IPS-18c (cell line): ENCODE data around the gene CCSER1.
"Not testable (repeated sequence)": the region's sequence is repeated elsewhere in the genome, so short reads cannot be mapped to it uniquely, and the experiment has no call there.

Source experiments
- H3K4me3 ChIP-seq: 2 replicates; pipeline ENCODE4 v1.7.0; 2013; ENCODE audit warnings: low read depth, mild to moderate bottlenecking, low read length, moderate library complexity; ENCODE audit not compliant: insufficient read depth
- H3K9me3 ChIP-seq: one replicate; pipeline ENCODE4 v1.6.1; 2013; ENCODE audit warnings: mild to moderate bottlenecking, low read length, moderate library complexity; ENCODE audit not compliant: control insufficient read depth, insufficient read depth

Gene CCSER1

DNA sequence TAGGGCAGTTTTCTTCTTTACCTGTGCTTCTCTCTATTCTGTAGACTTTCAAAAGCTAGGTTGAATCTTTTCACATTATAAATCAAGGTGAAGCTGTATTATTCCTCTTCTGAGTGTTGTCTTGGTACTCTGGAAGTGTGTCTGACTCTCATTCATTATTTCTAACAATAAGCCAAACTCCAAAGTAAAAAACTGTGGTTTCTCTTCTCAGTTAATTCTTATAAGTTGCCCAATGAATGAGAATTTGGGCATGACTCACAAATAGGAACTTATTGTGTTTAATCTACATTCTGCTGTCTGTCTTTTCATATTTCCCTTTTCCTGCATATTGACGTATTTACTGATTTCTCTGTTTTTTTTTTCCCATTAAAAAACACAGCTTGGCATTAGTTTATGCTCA lies 714.5 kb downstream of the CCSER1 start:
- H3K4me3 ChIP-seq = no peak overlapping the region
- no peaks in the 10 kb centered on the region for H3K9me3 ChIP-seq

DNA sequence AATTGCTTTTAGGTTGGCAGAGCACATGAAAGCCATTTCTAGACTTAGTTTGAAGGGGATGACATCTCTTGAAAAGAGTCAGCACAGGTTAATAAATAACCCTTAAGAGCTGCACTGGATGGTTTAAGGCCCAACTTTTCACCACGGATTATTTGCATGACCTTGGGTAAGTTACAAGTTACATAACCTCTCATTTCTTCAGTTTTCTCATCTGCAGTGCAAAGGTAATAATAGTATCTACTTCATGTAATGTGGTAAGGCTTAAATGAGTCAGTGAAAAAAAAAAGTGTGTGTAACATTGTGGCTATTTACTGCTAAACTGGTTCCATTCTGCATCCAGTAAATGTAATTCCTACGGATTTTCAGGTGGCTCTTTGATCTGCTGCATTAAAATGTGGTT lies 715.8 kb downstream of the CCSER1 start:
- H3K4me3 ChIP-seq = no peak overlapping the region
- H3K9me3 ChIP-seq = no peaks in the 10 kb centered on the region

DNA sequence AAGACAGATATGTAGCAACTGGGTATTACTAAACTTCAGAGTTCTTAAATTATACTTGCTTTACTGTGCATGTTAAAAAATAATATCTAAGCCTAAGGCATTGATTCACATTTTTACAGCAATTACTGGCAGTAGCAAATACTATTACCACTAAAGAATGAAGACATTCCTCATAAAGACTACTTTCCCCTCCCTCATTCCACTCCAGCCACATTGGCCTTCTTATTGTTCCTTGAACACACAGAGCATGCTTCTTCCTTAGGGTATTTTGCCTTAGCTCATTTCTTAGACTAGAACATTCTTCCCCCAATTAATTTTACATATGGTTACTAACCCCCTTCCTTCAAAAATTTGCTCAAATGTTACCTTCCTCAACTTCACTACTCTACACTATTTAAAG lies 717.0 kb downstream of the CCSER1 start:
- Histone ChIP-seq H3K9me3 (peaks cover 2% of the 10 kb centered on the region), H3K4me3 (no peak overlapping the region)

DNA sequence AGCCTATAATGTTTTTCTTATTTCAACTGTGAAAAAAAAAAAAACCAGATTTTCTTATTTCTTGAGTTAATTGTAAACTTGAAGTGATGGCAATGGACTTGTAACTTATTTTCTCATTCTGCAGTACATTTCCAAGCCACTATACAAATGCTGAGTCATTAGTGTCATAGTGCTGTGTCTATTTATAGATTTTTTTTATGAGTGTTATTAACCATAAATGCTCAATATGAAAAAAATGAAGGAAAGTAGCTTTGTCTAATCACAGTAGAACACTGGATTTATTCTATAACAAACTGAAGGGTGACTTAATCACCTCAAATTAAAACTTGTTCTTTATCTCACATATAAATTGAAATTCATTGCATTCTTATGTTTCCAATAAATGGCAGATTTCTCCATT lies 718.6 kb downstream of the CCSER1 start:
- H3K9me3 ChIP-seq = peaks cover 6% of the 10 kb centered on the region
- H3K4me3 ChIP-seq = no peak overlapping the region

DNA sequence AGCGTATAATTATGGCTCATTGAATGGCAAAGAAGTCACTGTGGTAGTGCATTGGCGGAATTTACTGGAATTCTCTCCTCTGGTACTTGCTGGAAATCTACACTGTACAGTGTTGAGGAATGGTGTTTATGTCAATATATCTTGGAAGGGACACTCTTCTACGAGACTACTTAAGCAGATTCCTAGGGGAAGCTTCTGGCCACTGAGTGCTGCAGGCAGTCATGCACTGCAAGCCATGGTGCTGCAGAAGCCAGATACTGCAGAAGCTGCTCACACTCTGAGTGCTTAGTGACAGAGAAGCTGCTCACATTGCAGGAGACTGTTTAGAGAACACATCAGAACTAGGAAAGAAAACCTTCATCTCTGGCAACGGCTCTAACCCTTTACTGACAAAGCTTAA lies 725.0 kb downstream of the CCSER1 start:
- Histone ChIP-seq H3K9me3 (peaks cover 6% of the 10 kb centered on the region), H3K4me3 (no peak overlapping the region)

DNA sequence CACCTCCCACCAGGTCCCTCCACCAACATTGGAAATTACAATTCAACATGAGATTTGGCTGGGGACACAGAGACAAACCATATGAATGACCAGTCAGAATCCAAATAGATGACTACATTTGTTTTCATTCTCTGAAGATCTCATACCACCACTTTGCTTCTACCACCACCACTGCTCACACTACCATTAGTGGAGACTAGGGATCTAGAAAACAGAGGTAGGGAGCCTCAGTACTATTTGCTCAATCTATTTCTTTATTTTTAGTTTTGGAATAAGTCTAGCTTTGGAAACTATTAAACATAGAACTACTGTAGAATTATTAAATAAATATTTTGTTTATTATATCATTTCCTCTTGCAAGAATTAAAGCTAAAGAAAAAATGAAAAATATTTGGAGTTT lies 727.9 kb downstream of the CCSER1 start:
- no peaks in the 10 kb centered on the region for H3K9me3 ChIP-seq
- no peak overlapping the region for H3K4me3 ChIP-seq

DNA sequence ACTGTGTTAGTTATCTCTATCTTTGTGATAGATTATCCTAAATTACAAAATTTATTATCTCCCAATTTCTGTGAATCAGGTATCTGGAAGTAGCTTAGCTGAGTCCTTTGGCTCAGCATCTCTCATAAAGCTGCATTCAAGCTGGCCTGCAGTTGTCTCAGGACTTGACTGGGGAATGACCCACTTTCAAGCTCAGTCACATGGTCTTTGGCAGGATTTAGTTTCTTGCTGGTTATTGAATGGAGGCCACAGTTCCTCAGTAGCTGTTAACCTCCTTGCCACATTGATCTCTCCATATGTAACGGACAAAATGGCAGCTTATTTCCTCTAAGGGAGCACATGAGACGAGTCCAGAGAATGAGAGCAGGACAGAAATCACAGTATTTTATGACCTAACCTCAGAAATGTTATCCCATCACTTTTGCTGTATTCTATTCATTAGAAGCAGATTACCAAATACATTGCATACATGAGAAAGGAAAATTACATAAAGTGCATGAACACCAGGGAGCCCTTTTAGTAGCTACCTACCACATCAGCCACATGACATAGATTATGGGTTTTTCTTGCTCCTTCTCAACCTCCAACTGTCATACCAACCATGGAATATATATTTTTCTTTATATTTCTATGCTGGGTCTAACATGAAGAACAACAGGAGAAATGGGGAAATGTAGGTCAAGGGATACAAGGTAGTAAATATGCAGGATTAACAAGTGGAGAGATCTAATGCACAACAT lies 730.1 kb downstream of the CCSER1 start:
- Histone ChIP-seq H3K4me3 (no peak overlapping the region), H3K9me3 (no peaks in the 10 kb centered on the region)

DNA sequence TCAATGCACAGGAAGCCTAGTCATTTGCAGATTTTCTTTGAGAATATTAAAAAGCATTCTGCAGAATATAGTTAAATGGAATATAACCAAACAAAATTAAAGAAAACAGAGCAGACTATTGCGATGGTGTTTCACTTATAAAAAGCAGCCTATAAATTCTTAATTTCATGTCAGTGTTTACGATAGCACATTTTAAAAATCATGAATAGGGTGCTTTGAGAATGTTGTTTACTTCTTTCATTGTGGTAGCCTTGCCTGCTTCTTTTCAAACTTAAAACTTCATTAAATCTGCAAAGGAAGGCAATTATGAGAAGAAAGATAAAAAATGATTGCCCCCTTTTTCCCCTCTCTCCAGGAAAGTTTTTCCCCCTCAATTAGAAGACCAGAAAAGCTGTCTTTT lies 748.6 kb downstream of the CCSER1 start:
- no peaks in the 10 kb centered on the region for H3K9me3 ChIP-seq
- H3K4me3 ChIP-seq = no peak overlapping the region

DNA sequence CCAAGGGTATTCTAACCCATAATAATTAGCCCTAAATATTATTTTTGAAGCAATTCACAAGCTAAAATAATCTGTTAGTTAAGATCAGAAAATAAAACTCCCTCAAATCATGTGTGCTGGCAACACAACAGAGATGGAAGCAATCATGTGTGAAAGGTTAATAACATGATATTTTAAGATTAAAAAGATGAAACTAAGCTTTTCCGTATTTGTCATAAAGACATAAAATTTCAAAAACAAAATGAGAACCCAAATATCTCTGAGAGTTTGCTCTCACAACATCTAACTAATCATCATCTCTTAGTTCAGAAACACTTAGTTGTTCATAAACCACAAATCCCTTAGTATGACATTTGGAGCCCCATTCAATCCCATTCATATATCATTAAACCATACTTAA lies 749.1 kb downstream of the CCSER1 start:
- Histone ChIP-seq H3K4me3 (no peak overlapping the region), H3K9me3 (no peaks in the 10 kb centered on the region)

DNA sequence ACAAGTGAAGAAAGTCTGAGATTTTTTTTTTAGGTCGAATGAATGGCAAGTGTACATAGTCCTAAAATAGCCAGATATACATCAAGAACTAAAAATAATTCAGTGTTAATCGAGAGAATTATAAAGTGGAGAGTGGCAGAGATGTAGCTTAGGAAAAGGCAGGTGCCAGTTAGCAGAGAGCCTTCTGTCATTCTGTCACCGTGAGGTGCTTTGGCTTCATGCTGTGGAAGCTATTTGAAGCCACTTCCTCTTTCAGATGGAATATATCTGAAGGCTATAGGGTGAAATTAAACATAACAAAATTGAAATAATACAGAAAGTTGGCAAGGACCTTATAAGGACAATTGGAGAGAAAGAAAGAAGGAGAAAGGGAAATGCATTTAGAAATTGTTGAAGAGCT lies 756.3 kb downstream of the CCSER1 start:
- Histone ChIP-seq H3K4me3 (no peak overlapping the region), H3K9me3 (no peaks in the 10 kb centered on the region)

DNA sequence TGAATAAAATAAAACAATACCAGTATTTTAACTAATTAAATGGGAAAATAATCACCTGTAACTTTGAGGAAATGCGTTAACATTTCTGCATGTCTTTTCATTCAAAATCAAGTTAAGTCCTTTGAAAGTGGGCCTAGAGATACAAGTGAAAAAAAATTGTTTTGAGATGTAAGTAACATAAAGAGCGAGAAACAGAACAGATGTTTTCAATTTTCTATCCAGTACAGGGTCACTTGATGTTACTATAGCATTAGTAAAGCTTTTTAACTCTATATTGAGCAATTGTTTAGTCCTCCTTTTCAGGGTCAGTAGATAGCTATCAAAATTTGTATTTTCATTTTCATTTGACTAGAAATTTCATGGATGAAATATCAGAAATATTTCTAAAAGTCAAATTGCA lies 761.4 kb downstream of the CCSER1 start:
- H3K9me3 ChIP-seq = no peaks in the 10 kb centered on the region
- no peak overlapping the region for H3K4me3 ChIP-seq

DNA sequence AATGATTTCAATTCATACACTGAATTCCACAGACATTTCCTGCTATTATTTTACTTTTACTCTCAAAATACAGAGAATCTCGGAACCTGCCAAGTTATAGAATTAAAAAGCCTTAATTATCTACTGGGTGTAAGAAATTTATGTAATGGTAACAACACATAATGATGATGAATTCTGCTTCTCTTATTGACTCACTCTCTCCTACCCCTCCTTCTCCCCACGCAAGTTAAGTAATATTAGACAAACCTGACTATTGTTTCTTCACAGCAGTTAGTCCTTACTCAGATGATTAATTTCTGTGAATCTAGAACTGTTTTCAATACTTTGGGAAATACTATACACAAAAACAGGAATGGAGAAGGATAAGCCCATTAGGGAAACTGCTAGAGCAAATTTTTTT lies 762.0 kb downstream of the CCSER1 start:
- H3K4me3 ChIP-seq = no peak overlapping the region

DNA sequence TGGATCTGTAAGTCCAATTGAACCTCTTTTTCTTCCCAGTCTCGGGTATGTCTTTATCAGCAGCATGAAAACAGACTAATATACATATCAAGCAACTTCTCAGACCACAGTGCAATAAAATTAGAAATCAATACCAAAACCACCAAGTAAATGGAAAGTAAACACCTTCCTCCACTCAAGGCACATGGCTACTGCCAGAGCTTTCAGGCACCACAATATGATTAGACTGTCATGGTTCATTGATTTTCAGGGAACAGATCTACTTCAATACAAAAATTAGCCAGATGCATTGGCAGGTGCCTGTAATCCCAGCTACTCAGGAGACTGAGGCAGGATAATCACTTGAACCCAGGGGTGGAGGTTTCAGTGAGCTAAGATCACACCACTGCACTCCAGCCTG lies 776.2 kb downstream of the CCSER1 start:
- H3K4me3 ChIP-seq, H3K9me3 ChIP-seq: not testable (repeated sequence)

More for the DNA sequence above, 762.0 kb downstream of the CCSER1 start:
- no peaks in the 10 kb centered on the region for H3K9me3 ChIP-seq

DNA sequence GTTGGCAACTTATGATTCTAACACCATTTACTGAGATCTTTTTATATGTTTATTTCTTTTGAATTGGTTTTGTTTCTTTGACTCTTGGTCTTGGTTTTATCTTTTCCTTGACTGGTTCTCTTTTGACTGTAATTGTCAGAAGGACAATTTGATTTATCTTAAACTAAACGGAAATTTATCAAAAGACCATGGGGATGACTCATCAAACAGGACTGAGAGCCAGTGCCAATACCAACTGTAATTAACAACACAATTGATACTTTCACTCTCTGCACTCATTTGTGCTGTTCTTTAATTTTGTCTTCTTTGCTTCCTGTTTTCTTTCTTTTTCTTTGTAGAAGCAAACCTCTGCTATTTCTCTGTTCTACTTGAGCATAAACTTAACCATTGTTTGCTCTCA lies 776.8 kb downstream of the CCSER1 start:
- H3K4me3 ChIP-seq = no peak overlapping the region
- H3K9me3 ChIP-seq = no peaks in the 10 kb centered on the region

DNA sequence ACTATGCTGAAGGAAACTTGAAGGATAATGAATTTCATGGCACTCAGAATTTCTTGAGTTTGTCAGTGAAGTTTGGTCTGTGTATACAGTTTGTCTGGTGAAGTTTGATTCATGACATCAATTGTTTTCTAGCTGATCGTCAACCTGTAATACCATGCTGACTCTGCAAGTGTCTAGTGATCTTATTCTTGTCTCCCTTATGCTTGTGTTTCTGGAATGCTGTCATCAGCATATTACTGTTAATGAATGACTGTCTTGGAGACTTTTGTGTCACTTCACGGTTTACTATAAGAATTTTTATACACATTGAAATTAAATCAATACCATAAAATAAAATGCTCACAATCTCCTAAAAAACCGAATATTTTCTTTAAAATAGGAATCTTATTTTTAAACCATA lies 779.0 kb downstream of the CCSER1 start:
- H3K9me3 ChIP-seq = no peaks in the 10 kb centered on the region
- no peak overlapping the region for H3K4me3 ChIP-seq

DNA sequence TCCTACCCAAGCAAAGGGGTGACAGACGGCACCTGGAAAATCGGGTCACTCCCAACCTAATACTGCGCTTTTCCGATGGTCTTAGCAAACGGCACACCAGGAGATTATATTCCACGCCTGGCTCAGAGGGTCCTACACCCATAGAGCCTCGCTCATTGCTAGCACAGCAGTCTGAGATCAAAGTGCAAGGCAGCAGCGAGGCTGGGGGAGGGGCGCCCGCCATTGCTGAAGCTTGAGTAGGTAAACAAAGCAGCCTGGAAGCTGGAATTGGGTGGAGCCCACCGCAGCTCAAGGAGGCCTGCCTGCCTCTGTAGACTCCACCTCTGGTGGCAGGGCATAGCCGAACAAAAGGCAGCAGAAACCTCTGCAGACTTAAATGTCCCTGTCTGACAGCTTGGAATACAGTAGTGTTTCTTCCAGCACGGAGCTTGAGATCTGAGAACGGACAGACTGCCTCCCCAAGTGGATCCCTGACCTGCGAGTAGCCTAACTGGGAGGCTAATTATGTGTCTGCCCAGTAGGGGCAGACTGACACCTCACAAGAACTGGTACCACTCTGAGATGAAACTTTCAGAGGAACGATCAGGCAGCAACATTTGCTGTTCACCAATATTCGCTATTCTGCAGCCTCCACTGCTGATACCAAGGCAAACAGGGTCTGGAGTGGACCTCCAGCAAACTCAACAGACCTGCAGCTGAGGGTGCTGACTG lies 784.7 kb downstream of the CCSER1 start:
- H3K4me3 ChIP-seq, H3K9me3 ChIP-seq: not testable (repeated sequence)

DNA sequence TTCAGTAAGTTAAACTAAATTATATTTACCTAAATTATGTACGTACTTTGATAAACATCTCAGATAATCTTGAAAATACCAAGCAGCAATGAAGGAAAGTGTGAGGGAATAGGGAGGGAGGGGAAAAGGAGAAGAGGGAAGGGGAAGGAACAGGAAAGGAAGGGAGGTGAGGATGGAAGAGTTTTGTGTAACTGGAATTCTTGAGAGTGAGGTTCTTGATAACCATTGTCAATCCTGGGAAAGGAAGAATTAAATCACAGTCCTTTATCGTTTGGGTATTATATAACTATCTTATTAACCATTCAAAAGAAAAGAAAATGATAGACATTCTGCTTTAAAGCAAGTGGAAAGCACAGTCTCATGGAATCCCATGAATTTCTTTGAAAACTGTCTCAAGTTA lies 795.0 kb downstream of the CCSER1 start:
- Histone ChIP-seq H3K9me3 (no peaks in the 10 kb centered on the region), H3K4me3 (no peak overlapping the region)

DNA sequence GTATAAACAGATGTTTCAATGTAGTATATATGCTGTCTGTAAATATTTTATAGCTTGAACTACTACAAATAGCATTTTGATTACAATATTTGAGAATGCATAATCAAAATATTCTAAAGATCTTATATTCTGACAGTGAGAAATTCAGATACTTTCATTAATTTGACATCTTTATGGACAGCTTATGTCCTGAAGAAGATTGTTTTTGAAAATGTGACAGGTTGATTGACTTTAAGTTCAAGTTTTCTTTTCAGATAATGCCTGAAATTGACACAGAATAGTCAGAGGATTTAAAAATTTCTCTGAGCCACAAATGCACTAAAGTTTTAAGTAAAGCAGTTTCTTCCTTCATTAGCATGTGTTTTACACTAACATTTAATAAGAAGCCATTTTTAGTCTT lies 799.8 kb downstream of the CCSER1 start:
- Histone ChIP-seq H3K9me3 (no peaks in the 10 kb centered on the region), H3K4me3 (no peak overlapping the region)

DNA sequence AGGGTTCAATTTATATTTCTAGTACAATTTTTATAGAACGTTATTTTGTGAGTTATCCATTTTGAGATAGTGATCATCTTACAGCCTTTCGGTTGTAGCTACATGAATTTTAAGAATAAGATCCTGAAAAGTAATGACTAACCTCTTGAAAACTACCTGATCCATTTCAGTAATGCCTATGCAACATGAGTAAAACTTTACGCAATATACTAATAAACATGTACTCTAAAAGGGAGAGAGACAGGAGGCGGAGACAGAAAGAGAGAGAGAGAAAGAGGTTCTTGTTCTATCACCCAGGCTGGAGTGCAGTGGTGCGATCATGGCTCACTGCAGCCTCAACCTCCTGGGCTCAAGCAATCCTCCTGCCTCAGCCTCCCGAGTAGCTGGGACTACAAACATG lies 816.1 kb downstream of the CCSER1 start:
- no peaks in the 10 kb centered on the region for H3K9me3 ChIP-seq
- no peak overlapping the region for H3K4me3 ChIP-seq
